Measurements from ENCODE around the gene BEND7. TPM values are rescaled to one million over a fixed set of nuclear protein-coding genes. Genes with fewer than 3 reads are reported as not detected.

Gene BEND7
- total RNA-seq, 1 experiment from 2014 or later = 7.6 TPM

DNA sequence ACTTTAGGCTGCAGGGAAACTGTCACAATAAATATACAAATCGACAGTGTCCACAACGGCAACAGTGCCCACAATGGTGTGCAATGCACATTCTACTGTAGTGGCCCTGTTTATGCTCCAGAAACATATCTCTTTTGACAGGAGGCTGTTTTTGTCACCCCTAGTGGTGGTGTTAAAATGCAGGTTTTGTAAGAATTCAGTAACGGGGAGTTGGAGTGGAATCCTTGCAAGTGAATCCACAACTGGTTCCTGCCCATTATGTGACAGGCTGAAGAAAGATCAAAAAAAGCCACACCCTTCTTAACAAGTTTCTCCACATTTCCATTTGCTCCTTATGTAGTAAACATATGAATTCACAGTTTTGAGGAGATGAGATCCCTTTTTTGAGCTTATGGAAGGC, 58.5 kb downstream of the BEND7 start:
- ChIA-PET CTCF (no interaction called here), POLR2A (interaction anchor here (0.6 kb wide), 1 partner anchor 61 kb away, joined by 3 read pairs; no protein-coding TSS in a partner anchor)
- BruUV-seq (replicated peaks) = no TSS peak

DNA sequence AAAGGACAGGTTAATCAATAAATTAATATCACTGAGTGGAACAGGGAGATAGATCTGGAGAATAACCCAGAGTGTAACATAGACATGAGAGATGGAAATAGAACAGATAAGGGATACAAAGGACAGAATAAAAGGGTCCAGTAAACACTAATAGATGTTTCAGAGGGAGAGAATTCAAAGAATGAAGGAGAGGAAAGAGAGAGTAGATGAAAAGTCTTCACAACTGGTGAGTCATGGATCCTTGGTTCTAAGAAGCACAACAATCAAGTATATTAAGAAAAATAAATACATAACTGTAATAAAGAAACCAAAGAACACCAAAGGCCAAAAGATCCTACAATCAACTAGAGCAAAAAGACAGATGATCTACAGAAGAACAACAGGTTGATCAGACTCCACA, 66.3 kb downstream of the BEND7 start:
- Histone ChIP-seq H3K27me3 (ENCODE audit: control insufficient read depth, insufficient read depth, low read length) (no peaks in the 10 kb centered on the region), H3K4me1 (ENCODE audit: control insufficient read depth, insufficient read depth, low read length) (no peaks in the 10 kb centered on the region), H3K36me3 (ENCODE audit: control insufficient read depth, insufficient read depth, low read length) (no peaks in the 10 kb centered on the region), H3K27ac (ENCODE audit: low read length) (no peak overlapping the region), H3K4me3 (ENCODE audit: low read depth in 2 of 2, low read length in 2 of 2) (no peak overlapping the region), H3K9me3 (ENCODE audit: control insufficient read depth, insufficient read depth, low read depth, low read length) (no peaks in the 10 kb centered on the region)
- intact Hi-C loops (cut with micrococcal nuclease; ENCODE audit: unreplicated experiment) (no loop called here), in situ Hi-C loops (cut with HindIII; ENCODE audit: low pct_unique_long_range_greater_than_20kb, low sequenced_read_pairs) (no loop called here)
- ChIA-PET POLR2A (no interaction called here), CTCF (no interaction called here)
- no peak for TF ChIP-seq SIN3A (IDR thresholded peaks at IDR 0.05; ENCODE audit: borderline replicate concordance, insufficient read depth, low read depth, low read length)
- TF ChIP-seq, protein P1, sequence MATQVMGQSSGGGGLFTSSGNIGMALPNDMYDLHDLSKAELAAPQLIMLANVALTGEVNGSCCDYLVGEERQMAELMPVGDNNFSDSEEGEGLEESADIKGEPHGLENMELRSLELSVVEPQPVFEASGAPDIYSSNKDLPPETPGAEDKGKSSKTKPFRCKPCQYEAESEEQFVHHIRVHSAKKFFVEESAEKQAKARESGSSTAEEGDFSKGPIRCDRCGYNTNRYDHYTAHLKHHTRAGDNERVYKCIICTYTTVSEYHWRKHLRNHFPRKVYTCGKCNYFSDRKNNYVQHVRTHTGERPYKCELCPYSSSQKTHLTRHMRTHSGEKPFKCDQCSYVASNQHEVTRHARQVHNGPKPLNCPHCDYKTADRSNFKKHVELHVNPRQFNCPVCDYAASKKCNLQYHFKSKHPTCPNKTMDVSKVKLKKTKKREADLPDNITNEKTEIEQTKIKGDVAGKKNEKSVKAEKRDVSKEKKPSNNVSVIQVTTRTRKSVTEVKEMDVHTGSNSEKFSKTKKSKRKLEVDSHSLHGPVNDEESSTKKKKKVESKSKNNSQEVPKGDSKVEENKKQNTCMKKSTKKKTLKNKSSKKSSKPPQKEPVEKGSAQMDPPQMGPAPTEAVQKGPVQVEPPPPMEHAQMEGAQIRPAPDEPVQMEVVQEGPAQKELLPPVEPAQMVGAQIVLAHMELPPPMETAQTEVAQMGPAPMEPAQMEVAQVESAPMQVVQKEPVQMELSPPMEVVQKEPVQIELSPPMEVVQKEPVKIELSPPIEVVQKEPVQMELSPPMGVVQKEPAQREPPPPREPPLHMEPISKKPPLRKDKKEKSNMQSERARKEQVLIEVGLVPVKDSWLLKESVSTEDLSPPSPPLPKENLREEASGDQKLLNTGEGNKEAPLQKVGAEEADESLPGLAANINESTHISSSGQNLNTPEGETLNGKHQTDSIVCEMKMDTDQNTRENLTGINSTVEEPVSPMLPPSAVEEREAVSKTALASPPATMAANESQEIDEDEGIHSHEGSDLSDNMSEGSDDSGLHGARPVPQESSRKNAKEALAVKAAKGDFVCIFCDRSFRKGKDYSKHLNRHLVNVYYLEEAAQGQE (IDR thresholded peaks at IDR 0.05; ENCODE audit: insufficient read depth in 1 of 2, low read depth in 2 of 2, low read length in 1 of 2) = no peak
- no peak for TF ChIP-seq POLR2AphosphoS5 (IDR thresholded peaks at IDR 0.05; ENCODE audit: low read depth, low read length)
- TF ChIP-seq, protein P2, sequence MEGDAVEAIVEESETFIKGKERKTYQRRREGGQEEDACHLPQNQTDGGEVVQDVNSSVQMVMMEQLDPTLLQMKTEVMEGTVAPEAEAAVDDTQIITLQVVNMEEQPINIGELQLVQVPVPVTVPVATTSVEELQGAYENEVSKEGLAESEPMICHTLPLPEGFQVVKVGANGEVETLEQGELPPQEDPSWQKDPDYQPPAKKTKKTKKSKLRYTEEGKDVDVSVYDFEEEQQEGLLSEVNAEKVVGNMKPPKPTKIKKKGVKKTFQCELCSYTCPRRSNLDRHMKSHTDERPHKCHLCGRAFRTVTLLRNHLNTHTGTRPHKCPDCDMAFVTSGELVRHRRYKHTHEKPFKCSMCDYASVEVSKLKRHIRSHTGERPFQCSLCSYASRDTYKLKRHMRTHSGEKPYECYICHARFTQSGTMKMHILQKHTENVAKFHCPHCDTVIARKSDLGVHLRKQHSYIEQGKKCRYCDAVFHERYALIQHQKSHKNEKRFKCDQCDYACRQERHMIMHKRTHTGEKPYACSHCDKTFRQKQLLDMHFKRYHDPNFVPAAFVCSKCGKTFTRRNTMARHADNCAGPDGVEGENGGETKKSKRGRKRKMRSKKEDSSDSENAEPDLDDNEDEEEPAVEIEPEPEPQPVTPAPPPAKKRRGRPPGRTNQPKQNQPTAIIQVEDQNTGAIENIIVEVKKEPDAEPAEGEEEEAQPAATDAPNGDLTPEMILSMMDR (IDR thresholded peaks at IDR 0.05) = no peak
- TF ChIP-seq TCF7L2 (IDR thresholded peaks at IDR 0.05; ENCODE audit: low read depth, low read length) = no peak
- ATAC-seq (no peak), DNase-seq (ENCODE audit: low read depth, low spot score) (no peak)
- BruUV-seq (replicated peaks) = no TSS peak

More for the DNA sequence above, 58.5 kb downstream of the BEND7 start:
- intact Hi-C loops (cut with micrococcal nuclease; ENCODE audit: unreplicated experiment) (no loop called here), in situ Hi-C loops (cut with HindIII; ENCODE audit: low pct_unique_long_range_greater_than_20kb, low sequenced_read_pairs) (no loop called here)
- ATAC-seq (no peak), DNase-seq (ENCODE audit: low read depth, low spot score) (no peak)
- H3K36me3 ChIP-seq (ENCODE audit: control insufficient read depth, insufficient read depth, low read length) = no peaks in the 10 kb centered on the region
- no peak overlapping the region for H3K4me3 ChIP-seq (ENCODE audit: low read depth in 2 of 2, low read length in 2 of 2)
- H3K27ac ChIP-seq (ENCODE audit: low read length) = no peak overlapping the region
- H3K27me3 ChIP-seq (ENCODE audit: control insufficient read depth, insufficient read depth, low read length) = no peaks in the 10 kb centered on the region
- no peaks in the 10 kb centered on the region for H3K9me3 ChIP-seq (ENCODE audit: control insufficient read depth, insufficient read depth, low read depth, low read length)
- H3K4me1 ChIP-seq (ENCODE audit: control insufficient read depth, insufficient read depth, low read length) = no peaks in the 10 kb centered on the region
- TF ChIP-seq SIN3A (IDR thresholded peaks at IDR 0.05; ENCODE audit: borderline replicate concordance, insufficient read depth, low read depth, low read length) = no peak
- TF ChIP-seq, protein P2 (IDR thresholded peaks at IDR 0.05) = peak; percentile 21
- TF ChIP-seq, protein P1 (IDR thresholded peaks at IDR 0.05; ENCODE audit: insufficient read depth in 1 of 2, low read depth in 2 of 2, low read length in 1 of 2) = no peak

All from Panc1 (cell line).